Suprapubic skin (tissue), 4 donors: ENCODE measurements around the gene ADGRD1. TPM values are rescaled to one million over a fixed set of nuclear protein-coding genes. Genes with fewer than 3 reads are reported as not detected.
"Not testable (repeated sequence)": the region's sequence is repeated elsewhere in the genome, so short reads cannot be mapped to it uniquely, and the experiment has no call there.

ENCODE experiments used
- DNase-seq, 2 donors: peaks; one replicate each; pipeline ENCODE4 v3.0.0-alpha.2; 2019; ENCODE audit warnings: low spot score in 2 of 2
- H3K27ac ChIP-seq: fragments of 200-600 bp; sonication (generic); one replicate; pipeline ENCODE4 v1.5.1; 2019
- H3K27me3 ChIP-seq: fragments of 200-600 bp; sonication (generic); one replicate; pipeline ENCODE4 v1.5.1; 2019
- H3K36me3 ChIP-seq: fragments of 200-600 bp; sonication (generic); one replicate; pipeline ENCODE4 v1.5.1; 2019
- H3K4me1 ChIP-seq: fragments of 200-600 bp; sonication (generic); one replicate; pipeline ENCODE4 v1.5.1; 2019
- H3K4me3 ChIP-seq: fragments of 200-600 bp; sonication (generic); one replicate; pipeline ENCODE4 v1.5.1; 2019; ENCODE audit warnings: mild to moderate bottlenecking
- H3K9me3 ChIP-seq: fragments of 200-600 bp; sonication (generic); one replicate; pipeline ENCODE4 v1.5.1; 2019
- EP300 ChIP-seq: sonication (generic); formaldehyde crosslinking; IDR thresholded peaks from one replicate; pipeline ENCODE4 v1.6.1; 2017; ENCODE audit warnings: antibody characterized with exemption
- POLR2A ChIP-seq, 2 donors: fragments of 450-650 bp; IDR thresholded peaks; one replicate each; pipeline ENCODE4 v1.6.1; 2017; ENCODE audit warnings: antibody characterized with exemption in 2 of 2, mild to moderate bottlenecking in 2 of 2, moderate library complexity in 2 of 2
- POLR2AphosphoS5 ChIP-seq, 3 donors: sonication (generic); formaldehyde crosslinking; IDR thresholded peaks; one replicate each; pipeline ENCODE4 v1.6.1; 2017; ENCODE audit warnings: antibody characterized with exemption in 3 of 3
- WGBS: methylation state at CpG from one replicate; pipeline ENCODE4 v1.1.5; 2018; 5-methylcytosine and 5-hydroxymethylcytosine counted together
- total RNA-seq, 4 donors: library from RNA; depleted of rRNA; stranded (reverse); fragments of >200 nt; gene quantifications; one replicate each; pipeline ENCODE4 v1.1.0, GENCODE V29; 2016
- TF ChIP-seq, protein P1 (sequence below), 2 donors: fragments of 200-600 bp in 1 of 2; fragments of 450-650 bp in 1 of 2; sonication (generic) in 1 of 2; IDR thresholded peaks; one replicate each; pipeline ENCODE4 v1.5.1; 2016 to 2019; ENCODE audit warnings: antibody characterized with exemption in 2 of 2, mild to moderate bottlenecking in 1 of 2, moderate library complexity in 1 of 2

Gene ADGRD1
- total RNA-seq, 4 donors from 2014 or later, result 4.2 to 12.4 (median 10.4) TPM

DNA sequence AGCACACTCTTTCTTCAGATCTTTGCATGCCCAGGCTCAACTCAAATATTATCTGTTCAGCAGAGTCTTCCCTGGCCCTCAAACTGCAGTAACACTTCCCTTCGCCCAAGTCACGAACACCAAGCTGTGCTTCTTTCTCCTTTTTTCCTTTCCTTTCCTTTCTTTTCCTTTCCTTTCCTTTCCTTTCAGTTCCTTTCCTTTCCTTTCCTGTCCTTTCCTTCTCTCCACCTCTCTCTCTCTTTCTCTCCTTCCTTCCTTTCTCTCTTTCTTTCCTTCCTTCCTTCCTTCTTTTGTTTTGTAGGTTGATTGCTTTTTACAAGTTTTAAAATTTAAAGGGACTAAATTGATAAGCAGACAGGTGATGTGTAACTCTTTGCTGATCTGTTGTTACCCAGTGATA lies 19.0 kb upstream of the ADGRD1 start:
- TF ChIP-seq POLR2A (IDR thresholded peaks at IDR 0.05), result no peak
- no peak for TF ChIP-seq POLR2AphosphoS5 (IDR thresholded peaks at IDR 0.05)
- TF ChIP-seq EP300, result no peak
- no peak for DNase-seq
- H3K27me3 ChIP-seq, result peaks cover 25% of the 10 kb centered on the region
- no peak overlapping the region for H3K27ac ChIP-seq
- 95% methylated on average over 2 of the region's 2 CpGs for WGBS
- no peak overlapping the region for H3K4me3 ChIP-seq
- H3K36me3 ChIP-seq, result no peaks in the 10 kb centered on the region
- H3K4me1 ChIP-seq, result peaks cover 5% of the 10 kb centered on the region
- H3K9me3 ChIP-seq, result no peaks in the 10 kb centered on the region

DNA sequence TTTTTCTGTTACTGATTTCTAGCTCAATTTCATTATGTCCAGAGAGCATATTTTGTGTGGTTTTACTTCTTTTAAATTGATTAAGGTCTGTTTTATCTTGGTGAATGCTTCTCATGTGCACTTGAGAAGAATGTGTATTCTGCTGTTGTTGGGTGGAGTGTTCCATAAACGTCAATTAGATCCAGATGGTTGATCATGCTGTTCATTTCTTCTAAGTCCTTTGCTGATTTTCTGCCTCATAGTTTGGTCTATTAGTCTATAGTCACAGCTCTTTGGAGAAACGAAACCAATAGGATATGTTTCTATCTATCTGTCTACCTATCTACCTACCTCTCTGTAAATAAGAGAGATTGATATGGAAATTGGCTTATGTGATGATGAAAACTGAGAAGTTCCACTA lies 17.1 kb upstream of the ADGRD1 start:
- DNase-seq, result no peak
- H3K36me3 ChIP-seq, result no peaks in the 10 kb centered on the region
- peaks cover 5% of the 10 kb centered on the region for H3K4me1 ChIP-seq
- WGBS, result 63% methylated on average over 2 of the region's 2 CpGs
- H3K27ac ChIP-seq, result peak overlapping the region; percentile 61
- H3K4me3 ChIP-seq, result no peak overlapping the region
- no peak for TF ChIP-seq EP300
- no peak for TF ChIP-seq POLR2AphosphoS5 (IDR thresholded peaks at IDR 0.05)
- TF ChIP-seq, protein P1, sequence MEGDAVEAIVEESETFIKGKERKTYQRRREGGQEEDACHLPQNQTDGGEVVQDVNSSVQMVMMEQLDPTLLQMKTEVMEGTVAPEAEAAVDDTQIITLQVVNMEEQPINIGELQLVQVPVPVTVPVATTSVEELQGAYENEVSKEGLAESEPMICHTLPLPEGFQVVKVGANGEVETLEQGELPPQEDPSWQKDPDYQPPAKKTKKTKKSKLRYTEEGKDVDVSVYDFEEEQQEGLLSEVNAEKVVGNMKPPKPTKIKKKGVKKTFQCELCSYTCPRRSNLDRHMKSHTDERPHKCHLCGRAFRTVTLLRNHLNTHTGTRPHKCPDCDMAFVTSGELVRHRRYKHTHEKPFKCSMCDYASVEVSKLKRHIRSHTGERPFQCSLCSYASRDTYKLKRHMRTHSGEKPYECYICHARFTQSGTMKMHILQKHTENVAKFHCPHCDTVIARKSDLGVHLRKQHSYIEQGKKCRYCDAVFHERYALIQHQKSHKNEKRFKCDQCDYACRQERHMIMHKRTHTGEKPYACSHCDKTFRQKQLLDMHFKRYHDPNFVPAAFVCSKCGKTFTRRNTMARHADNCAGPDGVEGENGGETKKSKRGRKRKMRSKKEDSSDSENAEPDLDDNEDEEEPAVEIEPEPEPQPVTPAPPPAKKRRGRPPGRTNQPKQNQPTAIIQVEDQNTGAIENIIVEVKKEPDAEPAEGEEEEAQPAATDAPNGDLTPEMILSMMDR (IDR thresholded peaks at IDR 0.05), result no peak
- no peak for TF ChIP-seq POLR2A (IDR thresholded peaks at IDR 0.05)
- no peaks in the 10 kb centered on the region for H3K9me3 ChIP-seq
- H3K27me3 ChIP-seq, result peaks cover 12% of the 10 kb centered on the region

DNA sequence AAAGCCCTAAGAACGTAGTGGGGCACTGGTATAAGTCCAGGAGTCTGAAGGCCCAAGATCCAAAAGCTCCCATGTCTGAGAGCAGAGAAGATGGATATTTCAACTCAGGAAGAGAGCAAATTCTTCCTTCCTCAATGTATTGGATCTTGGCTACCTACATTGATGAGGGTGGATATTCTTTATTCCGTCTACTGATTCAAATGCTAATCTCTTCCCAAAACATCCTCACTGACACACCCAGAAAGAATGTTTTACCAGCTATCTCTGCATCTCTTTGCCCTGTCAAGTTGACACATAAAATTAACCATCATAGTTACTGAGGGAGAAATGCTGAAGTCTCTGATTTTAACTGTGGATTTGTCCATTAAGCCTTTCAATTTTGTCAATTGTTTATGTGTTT lies 16.6 kb upstream of the ADGRD1 start:
- H3K4me3 ChIP-seq, result no peak overlapping the region
- peak overlapping the region; percentile 61 for H3K27ac ChIP-seq
- TF ChIP-seq POLR2AphosphoS5 (IDR thresholded peaks at IDR 0.05), result no peak
- TF ChIP-seq POLR2A (IDR thresholded peaks at IDR 0.05), result no peak
- H3K27me3 ChIP-seq, result peaks cover 10% of the 10 kb centered on the region
- WGBS, result 55% methylated on average over 2 of the region's 2 CpGs
- H3K4me1 ChIP-seq, result peaks cover 5% of the 10 kb centered on the region
- H3K9me3 ChIP-seq, result no peaks in the 10 kb centered on the region
- no peak for DNase-seq
- no peaks in the 10 kb centered on the region for H3K36me3 ChIP-seq

DNA sequence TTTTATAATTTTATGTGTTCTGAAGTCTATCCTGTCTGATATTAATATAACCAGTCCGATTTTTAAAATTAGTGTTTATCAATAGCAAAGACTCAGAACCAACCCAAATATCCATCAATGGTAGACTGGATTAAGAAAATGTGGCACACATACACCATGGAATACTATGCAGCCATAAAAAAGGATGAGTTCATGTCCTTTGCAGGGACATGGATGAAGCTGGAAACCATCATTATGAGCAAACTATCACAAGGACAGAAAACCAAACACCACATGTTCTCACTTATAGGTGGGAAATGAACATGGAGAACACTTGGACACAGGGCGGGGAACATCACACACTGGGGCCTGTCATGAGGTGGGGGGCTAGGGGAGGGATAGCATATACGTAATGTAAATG lies 16.2 kb upstream of the ADGRD1 start:
- not testable (repeated sequence) for H3K4me1 ChIP-seq, DNase-seq, H3K27me3 ChIP-seq, H3K4me3 ChIP-seq, H3K36me3 ChIP-seq, H3K27ac ChIP-seq, H3K9me3 ChIP-seq
- 93% methylated on average over 3 of the region's 3 CpGs for whole genome bisulfite sequencing

DNA sequence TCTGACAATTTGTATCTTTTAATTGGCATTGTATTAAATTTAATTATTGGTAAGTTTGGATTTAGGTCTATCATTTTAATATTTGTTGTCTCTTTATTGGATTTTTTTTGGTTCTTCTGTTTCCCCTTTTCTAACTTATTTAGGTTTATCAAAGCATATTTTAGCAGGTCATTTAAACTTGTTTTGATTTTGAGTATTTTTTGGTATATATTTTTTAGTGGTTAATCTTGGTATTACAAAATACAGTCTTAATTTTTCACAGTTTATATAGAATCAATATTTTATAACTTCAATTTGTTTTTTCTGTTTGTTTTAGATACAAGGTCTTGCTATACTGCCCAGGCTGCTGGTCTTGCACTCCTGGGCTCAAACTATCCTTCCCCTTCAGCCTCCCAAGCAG lies 15.5 kb upstream of the ADGRD1 start:
- H3K4me3 ChIP-seq, result no peak overlapping the region
- no peak overlapping the region for H3K27ac ChIP-seq
- H3K4me1 ChIP-seq, result no peaks in the 10 kb centered on the region
- H3K36me3 ChIP-seq, result no peaks in the 10 kb centered on the region
- peaks cover 10% of the 10 kb centered on the region for H3K27me3 ChIP-seq
- DNase-seq, result no peak
- TF ChIP-seq POLR2A (IDR thresholded peaks at IDR 0.05) (no peak), EP300 (no peak), POLR2AphosphoS5 (IDR thresholded peaks at IDR 0.05) (no peak)
- TF ChIP-seq, protein P1 (IDR thresholded peaks at IDR 0.05), result no peak
- H3K9me3 ChIP-seq, result no peaks in the 10 kb centered on the region

DNA sequence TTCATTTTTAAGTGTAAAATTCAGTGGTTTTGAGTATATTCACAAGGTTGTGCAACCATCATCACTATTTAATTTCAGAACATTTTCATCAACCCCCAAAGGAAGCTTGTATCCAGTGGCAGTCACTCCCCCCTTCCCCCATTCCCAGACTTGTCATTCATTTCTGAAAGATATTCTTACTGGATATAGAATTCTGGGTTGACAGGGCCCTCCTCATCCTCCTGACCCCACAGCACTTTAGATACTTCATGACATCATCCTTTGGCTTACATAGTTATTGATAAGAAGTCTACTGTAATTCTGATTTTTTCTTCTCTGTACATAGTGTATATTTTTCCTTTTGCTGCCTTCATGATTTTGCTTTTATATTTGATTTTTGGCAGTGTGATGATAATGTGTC lies 8.8 kb upstream of the ADGRD1 start:
- Histone ChIP-seq H3K4me3 (no peak overlapping the region), H3K27ac (no peak overlapping the region), H3K4me1 (peaks cover 8% of the 10 kb centered on the region), H3K27me3 (no peaks in the 10 kb centered on the region), H3K36me3 (no peaks in the 10 kb centered on the region), H3K9me3 (no peaks in the 10 kb centered on the region)
- no peak for DNase-seq
- TF ChIP-seq POLR2AphosphoS5 (IDR thresholded peaks at IDR 0.05), result no peak
- no peak for TF ChIP-seq EP300
- no peak for TF ChIP-seq POLR2A (IDR thresholded peaks at IDR 0.05)
- TF ChIP-seq, protein P1 (IDR thresholded peaks at IDR 0.05), result no peak

DNA sequence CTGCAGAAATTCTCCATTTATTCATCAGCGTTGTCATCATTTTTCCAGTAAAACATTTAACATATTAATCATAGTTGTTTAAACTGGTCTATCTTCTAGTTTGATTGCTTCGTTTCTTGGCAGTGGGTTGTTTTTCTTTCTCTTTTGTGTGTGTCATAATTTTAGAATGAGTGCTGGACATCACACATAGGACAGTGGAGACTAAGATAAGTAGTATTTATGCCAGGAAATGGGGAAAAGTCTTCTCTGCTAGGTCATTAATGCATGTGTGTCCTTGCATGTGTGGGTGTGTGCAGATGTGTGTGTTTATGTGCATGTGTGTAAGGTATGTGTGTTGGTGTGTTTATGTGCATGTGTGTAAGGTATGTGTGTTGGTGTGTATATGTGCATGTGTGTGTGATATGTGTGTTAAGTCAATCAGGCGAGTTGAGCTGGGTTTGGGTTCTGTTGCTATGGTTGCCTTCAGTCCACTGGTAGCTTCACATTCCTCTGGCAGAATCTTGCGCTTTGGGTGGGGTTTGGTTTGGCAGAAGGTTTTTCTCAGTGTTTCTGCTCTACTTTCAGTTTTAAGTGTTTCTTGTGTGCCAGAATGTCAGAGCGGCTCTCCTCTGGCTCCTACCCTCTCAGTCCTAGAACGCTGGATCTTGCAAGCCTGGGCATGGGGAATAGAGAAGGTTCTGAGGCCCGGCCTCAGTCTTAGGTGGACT lies 7.8 kb upstream of the ADGRD1 start:
- no peak overlapping the region for H3K4me3 ChIP-seq
- no peaks in the 10 kb centered on the region for H3K27me3 ChIP-seq
- DNase-seq, result no peak
- H3K36me3 ChIP-seq, result no peaks in the 10 kb centered on the region
- no peak for TF ChIP-seq POLR2AphosphoS5 (IDR thresholded peaks at IDR 0.05)
- TF ChIP-seq POLR2A (IDR thresholded peaks at IDR 0.05), result no peak
- TF ChIP-seq, protein P1 (IDR thresholded peaks at IDR 0.05), result no peak
- TF ChIP-seq EP300, result no peak
- H3K27ac ChIP-seq, result peak overlapping the region; percentile 47
- H3K4me1 ChIP-seq, result peaks cover 8% of the 10 kb centered on the region
- no peaks in the 10 kb centered on the region for H3K9me3 ChIP-seq
- 22% methylated on average over 7 of the region's 7 CpGs for WGBS
